ENCODE data around the gene ID4. TPM values are rescaled to one million over a fixed set of nuclear protein-coding genes. Genes with fewer than 3 reads are reported as not detected.

Gene ID4
- total and polyA plus RNA-seq, 2 of the 4 experiments (the other 2 are of a cell fraction) = 3.0 to 3.6 TPM

GRCh38 chr6:19824058-19824807, 12.9 kb upstream of the ID4 start:
- Histone ChIP-seq H3K18ac (ENCODE audit: low read depth, low read length) (no peak overlapping the region), H2BK15ac (ENCODE audit: low read depth, low read length) (no peak overlapping the region), H3K14ac (replicated peaks; ENCODE audit: low read depth, low read length) (no peak overlapping the region), H3K27me3 (ENCODE audit: control insufficient read depth, insufficient read depth, low read length) (peaks cover 4% of the 10 kb centered on the region), H3K4me2 (ENCODE audit: low read depth, low read length) (no peak overlapping the region), H2AK9ac (replicated peaks; ENCODE audit: low read depth, low read length, poor library complexity) (no peak overlapping the region), H3K27ac (ENCODE audit: insufficient read depth, low read length) (no peak overlapping the region), H3K23ac (ENCODE audit: low read depth, low read length) (no peak overlapping the region), H4K20me1 (ENCODE audit: insufficient read depth, low read length) (no peaks in the 10 kb centered on the region), H2BK5ac (ENCODE audit: low read depth, low read length, poor library complexity, severe bottlenecking) (no peak overlapping the region), H3K9me3 (ENCODE audit: control insufficient read depth, insufficient read depth, low read length) (no peaks in the 10 kb centered on the region), H3K9ac (ENCODE audit: low read depth, low read length) (no peak overlapping the region), H3K36me3 (ENCODE audit: control insufficient read depth, insufficient read depth, low read length) (no peaks in the 10 kb centered on the region), H2AFZ (replicated peaks; ENCODE audit: low read length, poor library complexity) (no peak overlapping the region), H3K4ac (ENCODE audit: low read depth, low read length) (no peak overlapping the region), H2BK20ac (ENCODE audit: low read depth, low read length) (no peak overlapping the region), H3K4me3 (ENCODE audit: insufficient read depth, low read depth, low read length) (no peak overlapping the region), H3K9me1 (ENCODE audit: insufficient read depth, low read length) (no peaks in the 10 kb centered on the region), H4K8ac (ENCODE audit: low read depth in 2 of 2, low read length in 2 of 2) (no peak overlapping the region), H3K56ac (ENCODE audit: extremely low read depth, insufficient read depth, low read length) (no peak overlapping the region), H2BK120ac (ENCODE audit: low read depth, low read length) (no peak overlapping the region), H2AK5ac (ENCODE audit: low read depth, low read length) (no peak overlapping the region), H4K91ac (ENCODE audit: insufficient read depth, low read depth, low read length) (no peak overlapping the region), H3K79me1 (ENCODE audit: low read depth in 1 of 2, low read length in 2 of 2) (no peaks in the 10 kb centered on the region), H4K5ac (ENCODE audit: low read depth, low read length) (no peak overlapping the region), H3K4me1 (ENCODE audit: control insufficient read depth, insufficient read depth, low read length) (no peaks in the 10 kb centered on the region)
- dilution Hi-C loops (cut with HindIII; ENCODE audit: low sequenced_read_pairs, unreplicated experiment) (no loop called here), in situ Hi-C loops (cut with MboI; ENCODE audit: low sequenced_read_pairs) (no loop called here), intact Hi-C loops (cut with micrococcal nuclease) (no loop called here)
- ChIA-PET CTCF (no interaction called here), POLR2A (ENCODE audit: unreplicated experiment) (no interaction called here)
- ATAC-seq (ENCODE audit: low read depth) (no peak), DNase-seq (no peak)
- TF ChIP-seq BHLHE40 (IDR thresholded peaks at IDR 0.05; ENCODE audit: low read depth, low read length) (no peak), NFE2L2 (IDR thresholded peaks at IDR 0.05; ENCODE audit: low read depth, low read length) (no peak), MXI1 (IDR thresholded peaks at IDR 0.05; ENCODE audit: borderline replicate concordance, low read depth, low read length) (no peak), USF2 (IDR thresholded peaks at IDR 0.05; ENCODE audit: low read depth, low read length) (no peak), RAD21 (IDR thresholded peaks at IDR 0.05; ENCODE audit: low read length) (no peak), RFX5 (IDR thresholded peaks at IDR 0.05; ENCODE audit: low read depth, low read length) (no peak), FOS (IDR thresholded peaks at IDR 0.05; ENCODE audit: low read depth, low read length) (no peak)
- no TSS peak for BruUV-seq (replicated peaks)
- no CpG with 5 or more reads among the region's 6 CpGs for WGBS, 2 experiments (ENCODE audit: extremely low coverage in 2 of 2, insufficient read length in 1 of 2)
